NCI-H1436 treated with DMSO at 0.1 percent for 48 hours (cell line): ENCODE measurements around the gene XYLT1.

Experiments used
- DNase-seq: peaks from one replicate; lab custom pipeline; 2025; lab: John Stamatoyannopoulos, UW

XYLT1 gene

GRCh38 chr16:17184026-17184425 lies 286.7 kb downstream of the XYLT1 start:
- DNase-seq: no peak

- DNase-seq: no peak
Measured at GRCh38 chr16:17177959-17178905, 292.5 kb downstream of the XYLT1 start.

- DNase-seq: no peak
Measured at GRCh38 chr16:17177242-17177958, 293.4 kb downstream of the XYLT1 start.

- DNase-seq: no peak
Measured at GRCh38 chr16:17176199-17176598, 294.6 kb downstream of the XYLT1 start.

GRCh38 chr16:17173281-17173680 lies 297.5 kb downstream of the XYLT1 start:
- DNase-seq: no peak

- no peak for DNase-seq
Measured at GRCh38 chr16:17171250-17172143, 299.3 kb downstream of the XYLT1 start.

GRCh38 chr16:17170435-17170834 lies 300.3 kb downstream of the XYLT1 start:
- no peak for DNase-seq

GRCh38 chr16:17168181-17168580 lies 302.6 kb downstream of the XYLT1 start:
- DNase-seq: no peak

- DNase-seq: no peak
Measured at GRCh38 chr16:17166095-17166494, 304.7 kb downstream of the XYLT1 start.

- DNase-seq: no peak
Measured at GRCh38 chr16:17162560-17162959, 308.2 kb downstream of the XYLT1 start.

- no peak for DNase-seq
Measured at GRCh38 chr16:17160920-17161431, 309.8 kb downstream of the XYLT1 start.

- peak; percentile 14 for DNase-seq
Measured at GRCh38 chr16:17160285-17160853, 310.4 kb downstream of the XYLT1 start.

- no peak for DNase-seq
Measured at GRCh38 chr16:17159617-17160016, 311.1 kb downstream of the XYLT1 start.

- no peak for DNase-seq
Measured at GRCh38 chr16:17155936-17156335, 314.8 kb downstream of the XYLT1 start.

GRCh38 chr16:17155485-17155884 lies 315.3 kb downstream of the XYLT1 start:
- no peak for DNase-seq

GRCh38 chr16:17154981-17155380 lies 315.8 kb downstream of the XYLT1 start:
- DNase-seq: no peak

- DNase-seq: no peak
Measured at GRCh38 chr16:17152311-17152710, 318.4 kb downstream of the XYLT1 start.

- no peak for DNase-seq
Measured at GRCh38 chr16:17151335-17151734, 319.4 kb downstream of the XYLT1 start.

GRCh38 chr16:17149904-17150483 lies 320.8 kb downstream of the XYLT1 start:
- DNase-seq: no peak

- DNase-seq: no peak
Measured at GRCh38 chr16:17147942-17148341, 322.8 kb downstream of the XYLT1 start.

GRCh38 chr16:17145029-17145428 lies 325.7 kb downstream of the XYLT1 start:
- no peak for DNase-seq
